HG02798 (cell line): ENCODE results near the gene PNKP.

Experiments
- ATAC-seq: cut with Tn5 transposase; IDR thresholded peaks from one replicate; pipeline ENCODE4 v1.9.1; 2021; ENCODE audit warnings: mild to moderate bottlenecking; ENCODE audit not compliant: unreplicated experiment, poor library complexity

PNKP gene

DNA sequence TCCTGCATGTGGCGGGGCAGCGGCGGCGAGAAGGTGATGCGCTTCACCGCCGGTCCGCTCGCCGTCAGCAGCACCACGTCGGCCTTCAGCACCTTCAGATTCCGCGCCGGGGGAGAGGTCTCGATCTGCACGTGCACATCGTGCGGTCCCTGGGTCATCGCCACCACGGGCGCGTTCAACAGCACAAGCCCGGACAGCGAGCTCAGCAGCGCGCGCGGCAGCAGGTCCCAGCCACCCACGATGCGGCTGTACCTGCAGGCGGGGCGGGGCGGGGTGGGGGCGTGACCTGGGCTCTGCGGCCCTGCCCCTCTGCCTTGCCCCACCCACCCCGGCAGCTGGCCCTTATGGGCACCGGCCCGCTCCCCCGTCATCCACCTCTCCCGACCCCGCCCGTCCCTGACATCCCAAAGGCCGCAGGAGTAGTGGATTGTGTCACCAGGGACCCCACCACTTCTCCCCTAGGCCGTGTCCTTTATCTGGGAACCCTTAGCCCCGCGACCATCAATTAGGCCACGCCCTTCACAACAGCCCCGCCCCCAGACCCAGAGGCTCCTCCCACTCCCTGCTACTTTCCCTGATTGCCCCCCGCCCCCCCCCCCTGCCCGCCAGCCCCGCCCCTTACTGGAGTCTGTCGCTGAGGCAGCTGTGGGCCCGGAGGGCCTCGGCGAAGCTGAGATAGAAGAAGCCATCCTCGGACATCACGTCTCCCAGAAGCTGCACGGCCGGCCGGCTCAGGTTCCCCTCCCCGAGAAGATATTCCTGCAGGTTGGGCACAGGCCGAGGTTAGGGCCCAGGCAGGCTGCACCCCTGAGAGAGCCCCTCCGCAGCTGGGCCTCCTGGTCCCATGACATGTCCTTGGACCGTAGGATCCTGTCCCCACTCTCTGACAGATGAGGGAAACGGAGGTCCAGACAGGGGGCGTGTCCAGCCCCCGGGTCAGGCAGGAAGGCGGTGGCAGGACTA is 23.3 kb upstream of the PNKP start:
- peak; percentile 34 for ATAC-seq

- peak; percentile 29 for ATAC-seq
Observed at GRCh38 chr19:49889687-49890348, 22.4 kb upstream of the PNKP start.

DNA sequence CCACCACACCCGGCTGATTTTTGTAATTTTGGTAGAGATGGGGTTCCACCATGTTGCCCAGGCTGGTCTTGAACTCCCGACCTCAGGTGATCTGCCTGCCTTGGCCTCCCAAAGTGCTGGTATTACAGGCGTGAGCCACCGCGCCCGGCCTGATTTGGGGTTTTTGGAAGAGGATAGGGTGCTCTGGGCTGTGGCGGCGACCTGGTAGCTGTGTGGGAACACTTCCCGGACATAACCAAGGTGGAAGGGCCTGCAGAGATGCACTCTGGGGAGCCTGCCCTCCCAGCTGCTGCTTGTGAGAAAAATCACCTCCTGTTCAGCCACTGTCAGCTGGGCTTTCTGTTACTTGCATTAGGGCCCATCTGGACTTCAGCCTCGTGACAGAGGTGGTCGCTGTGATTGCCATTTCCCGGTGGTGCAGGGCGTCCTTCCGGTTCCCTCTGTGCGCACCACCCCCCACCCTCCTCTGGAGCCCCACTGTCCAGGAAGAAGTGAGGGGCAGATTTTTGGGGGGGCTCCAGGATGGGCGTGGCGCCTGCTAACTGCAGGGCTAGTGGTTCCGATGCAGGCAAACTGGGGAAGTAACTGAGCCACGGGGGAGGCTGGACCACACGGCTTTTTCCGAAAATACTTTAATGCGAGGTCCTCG is 21.8 kb upstream of the PNKP start:
- ATAC-seq: no peak

DNA sequence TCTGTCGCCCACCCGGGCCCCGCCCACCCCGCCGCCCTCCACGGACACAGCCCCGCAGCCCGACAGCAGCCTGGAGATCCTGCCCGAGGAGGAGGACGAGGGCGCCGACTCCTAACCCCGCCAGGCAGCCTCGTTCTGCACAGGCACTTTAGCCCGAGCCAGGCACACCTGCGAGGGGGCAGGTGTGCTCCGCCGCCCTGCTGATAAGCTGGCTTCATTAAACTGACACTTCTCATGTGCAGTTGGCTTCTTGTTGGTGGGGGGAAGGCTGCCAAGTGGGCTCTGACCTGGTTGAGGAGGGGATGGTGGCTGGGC is 21.1 kb upstream of the PNKP start:
- no peak for ATAC-seq

GRCh38 chr19:49887665-49888509 is 20.5 kb upstream of the PNKP start:
- ATAC-seq: no peak

DNA sequence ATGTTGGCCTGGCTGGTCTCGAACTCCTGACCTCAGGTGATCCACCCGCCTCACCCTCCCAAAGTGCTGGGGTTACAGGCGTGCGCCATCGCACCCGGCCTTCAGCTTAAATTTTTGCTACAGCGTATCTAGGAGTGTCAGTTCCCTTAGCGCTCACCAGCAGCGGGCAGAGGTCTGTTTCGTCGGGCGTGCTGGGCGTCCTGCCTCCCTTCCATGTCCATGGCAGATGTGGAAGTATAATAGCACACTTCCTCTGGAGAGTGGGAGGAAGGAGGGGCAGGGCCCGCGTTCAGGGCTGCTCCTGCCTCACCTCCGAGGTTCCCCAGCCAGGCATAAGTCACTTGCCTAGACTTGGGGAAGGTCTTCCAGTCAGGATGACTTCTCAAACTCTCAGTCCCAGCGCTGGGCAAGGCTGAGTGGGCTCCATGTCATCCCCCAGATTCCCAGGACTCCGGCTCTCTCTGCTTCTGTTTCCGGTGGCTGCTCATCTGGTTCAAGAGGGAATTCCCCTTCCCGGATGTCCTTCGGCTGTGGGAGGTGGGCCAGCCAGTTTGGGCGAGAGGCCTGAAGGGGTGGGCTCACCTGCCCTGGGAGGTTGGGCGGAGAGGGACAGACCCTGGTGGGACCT is 19.8 kb upstream of the PNKP start:
- ATAC-seq: no peak

DNA sequence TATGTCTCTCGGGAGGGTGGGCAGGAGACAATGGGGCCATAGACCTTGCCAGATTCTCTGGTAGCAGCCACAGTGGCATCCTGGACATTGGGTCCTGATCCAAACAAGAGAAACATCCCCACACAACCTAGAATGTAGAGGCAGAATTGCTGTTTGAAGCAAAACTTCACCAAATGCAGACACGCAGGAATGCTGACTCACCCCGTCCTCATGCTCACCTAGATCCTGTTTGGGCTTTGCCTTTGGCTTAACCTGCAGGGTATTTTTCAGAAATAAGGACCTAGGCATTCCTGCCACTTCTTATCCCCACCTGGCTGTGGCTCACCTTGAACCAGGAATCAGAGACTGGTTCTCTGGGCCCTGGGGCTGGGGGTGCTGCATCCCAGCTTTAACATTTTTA is 17.4 kb upstream of the PNKP start:
- ATAC-seq: no peak

DNA sequence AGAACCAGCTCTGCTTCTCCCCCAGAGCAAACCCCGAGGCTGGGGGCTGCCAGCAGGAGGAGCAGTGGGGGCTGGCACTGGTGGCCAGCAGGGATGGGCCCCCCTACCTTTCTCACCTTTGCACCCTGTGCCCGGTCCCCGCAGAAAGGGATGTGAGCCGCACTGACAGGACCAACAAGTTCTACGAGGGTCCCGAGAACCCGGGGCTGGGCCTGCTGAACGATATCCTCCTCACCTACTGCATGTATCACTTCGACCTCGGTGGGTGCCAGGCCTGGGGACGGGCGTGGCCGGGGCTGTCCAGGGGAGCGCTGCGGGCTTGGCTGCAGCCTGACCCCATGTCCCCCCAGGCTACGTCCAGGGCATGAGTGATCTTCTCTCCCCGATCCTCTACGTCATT is 16.7 kb upstream of the PNKP start:
- no peak for ATAC-seq

DNA sequence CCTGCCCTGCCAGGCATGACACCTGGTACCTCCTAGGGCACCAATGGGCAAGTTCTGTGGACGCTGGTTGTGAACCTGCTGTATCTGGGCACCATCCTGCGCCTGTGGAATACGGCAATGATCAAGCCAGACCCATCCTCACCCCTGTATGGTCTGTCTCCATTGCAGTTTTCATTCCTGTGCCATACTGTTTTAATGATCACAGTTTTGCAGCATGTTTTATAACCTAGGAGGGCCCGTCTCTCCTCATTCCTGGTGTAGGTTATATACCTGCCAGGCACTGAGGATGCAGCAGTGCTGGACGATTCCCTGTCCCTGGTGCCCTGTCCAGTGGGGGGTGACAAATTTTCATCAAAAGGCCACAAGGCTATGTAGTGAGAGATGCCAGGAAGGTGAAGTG is 15.7 kb upstream of the PNKP start:
- ATAC-seq: no peak

DNA sequence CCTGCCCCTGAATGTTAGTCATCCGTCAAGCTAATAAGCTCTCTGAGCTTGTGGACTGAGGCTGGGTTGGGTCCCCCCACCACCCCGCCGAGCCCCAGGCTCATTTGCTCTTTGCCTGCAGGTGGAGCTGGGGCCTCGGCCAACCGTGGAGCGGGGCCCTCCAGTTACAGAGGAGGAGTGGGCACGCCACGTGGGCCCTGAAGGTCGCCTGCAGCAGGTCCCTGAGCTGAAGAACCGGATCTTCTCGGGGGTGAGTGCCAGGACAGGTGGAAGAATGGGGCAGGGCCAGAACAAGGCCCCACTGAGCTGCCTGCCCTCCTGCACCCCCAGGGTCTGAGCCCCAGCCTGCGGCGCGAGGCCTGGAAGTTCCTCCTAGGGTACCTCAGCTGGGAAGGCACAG is 15.3 kb upstream of the PNKP start:
- ATAC-seq: no peak

- no peak for ATAC-seq
Observed at GRCh38 chr19:49881672-49882394, 14.5 kb upstream of the PNKP start.

- no peak for ATAC-seq
Observed at GRCh38 chr19:49881186-49881585, 13.8 kb upstream of the PNKP start.

DNA sequence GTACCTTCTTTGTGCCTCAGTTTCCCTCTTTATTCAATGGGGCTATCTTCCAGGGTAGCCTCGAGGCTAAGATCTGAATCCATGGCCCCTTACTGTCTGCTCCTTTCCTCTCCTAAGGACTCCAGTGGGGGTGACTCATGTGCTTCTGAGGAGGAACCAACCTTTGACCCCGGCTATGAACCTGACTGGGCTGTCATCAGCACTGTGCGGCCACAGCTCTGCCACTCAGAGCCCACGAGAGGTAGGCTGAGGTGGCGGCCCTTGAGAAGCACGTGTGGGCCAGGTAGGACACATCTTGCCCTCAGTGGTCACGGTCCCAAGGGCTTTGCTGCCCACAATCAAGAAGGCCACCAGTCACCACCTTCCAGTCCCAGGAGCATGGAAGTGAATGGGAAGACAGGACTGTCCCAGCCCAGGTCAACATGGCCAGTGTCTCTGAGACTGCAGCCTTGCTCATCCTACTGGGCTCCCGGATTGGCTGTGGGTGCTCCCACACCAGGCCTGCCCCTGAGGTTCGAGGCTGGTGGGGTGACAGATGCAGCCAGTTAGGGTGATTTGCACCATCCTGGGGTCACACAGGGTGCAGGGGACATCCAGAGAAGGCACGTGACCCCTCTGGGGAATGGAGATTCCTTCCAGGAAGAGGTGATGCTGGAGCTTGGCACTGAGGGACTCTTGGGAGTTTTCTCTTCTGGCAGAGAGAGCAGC is 12.9 kb upstream of the PNKP start:
- no peak for ATAC-seq

DNA sequence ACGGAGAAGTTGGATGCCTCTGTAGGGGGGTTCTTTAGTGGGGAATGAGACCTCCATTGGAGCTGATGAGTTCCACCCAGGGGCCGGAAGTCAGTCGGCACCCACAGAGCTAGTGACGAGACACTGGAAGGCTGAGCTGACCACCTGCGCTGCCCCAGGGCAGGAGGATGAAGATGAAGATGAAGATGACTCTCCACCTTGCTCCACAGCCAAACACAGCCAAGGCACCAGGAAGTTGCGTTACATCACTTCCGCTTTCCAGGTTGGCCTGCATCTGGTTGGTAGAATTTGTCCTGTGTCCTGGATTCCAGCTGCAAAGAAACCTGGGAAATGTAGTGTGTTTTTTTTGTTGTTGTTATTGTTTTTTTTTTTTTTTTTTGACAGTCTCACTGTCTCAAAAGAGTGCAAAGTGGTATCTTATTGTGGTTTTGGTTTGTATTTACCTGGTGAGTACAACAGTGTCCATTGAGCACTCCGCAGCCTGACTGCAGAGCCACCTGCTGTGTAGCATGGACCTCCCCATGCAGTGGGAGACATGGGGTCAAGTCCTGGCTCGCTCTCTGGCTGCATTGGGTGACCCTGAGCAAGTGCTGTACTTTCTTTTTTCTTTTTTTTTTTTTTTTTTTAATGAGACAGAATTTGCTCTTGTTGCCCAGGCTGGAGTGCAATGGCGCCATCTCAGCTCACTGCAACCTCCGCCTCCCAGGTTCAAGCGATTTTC is 12.0 kb upstream of the PNKP start:
- ATAC-seq: no peak

- no peak for ATAC-seq
Observed at GRCh38 chr19:49878744-49879070, 11.3 kb upstream of the PNKP start.

GRCh38 chr19:49877879-49878743 is 10.7 kb upstream of the PNKP start:
- ATAC-seq: peak; percentile 61
